Measurements from ENCODE around the gene PLXNA2. TPM values are rescaled to one million over a fixed set of nuclear protein-coding genes. Genes with fewer than 3 reads are reported as not detected.
A peak's percentile ranks its signal among the peaks of the same experiment; 100 is the strongest.

The PLXNA2 gene
- total and polyA plus RNA-seq, 2 experiments from 2014 or later, result 3.7 to 5.4 TPM

DNA sequence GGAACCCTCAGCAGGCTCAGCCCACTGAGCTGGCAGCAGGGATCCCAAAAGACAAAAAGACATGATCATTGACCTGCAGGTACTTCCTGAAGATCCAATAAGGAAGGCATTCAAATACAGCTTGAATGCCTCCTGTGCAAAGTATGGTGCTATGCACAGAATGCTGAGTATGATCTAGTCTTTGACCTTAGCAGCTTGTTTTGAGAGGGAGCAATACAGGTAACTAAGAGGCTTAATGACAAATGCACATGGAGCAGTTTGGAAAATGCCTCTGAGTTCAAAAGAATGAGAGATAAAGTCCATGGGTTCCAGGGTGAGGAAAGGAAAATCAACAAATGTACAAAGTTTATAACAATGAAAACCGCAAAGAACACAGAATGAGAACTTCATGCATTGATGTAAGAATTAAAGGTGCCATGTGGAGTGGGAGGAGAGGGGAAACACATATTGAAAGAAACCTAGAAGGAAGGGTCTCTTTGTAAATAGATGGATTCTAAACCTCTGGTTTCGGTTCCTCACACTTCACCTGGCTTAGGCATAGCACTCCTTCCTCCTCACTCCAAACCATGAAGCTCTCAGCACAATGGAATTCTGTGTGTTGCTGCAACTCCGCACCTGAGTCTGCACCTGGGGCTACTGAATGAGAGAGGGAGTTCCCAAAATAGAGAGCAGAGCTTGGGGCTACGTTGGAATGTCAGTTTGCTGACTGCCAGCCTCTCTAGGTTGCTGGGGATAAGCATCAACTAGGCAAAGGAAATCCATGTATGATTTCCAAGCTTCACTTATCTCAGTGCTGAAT lies 77.6 kb downstream of the PLXNA2 start:
- Histone ChIP-seq H4K20me1 (ENCODE audit: insufficient read depth) (no peaks in the 10 kb centered on the region), H2AFZ (peak overlapping the region; percentile 63; the same call in 1 of the 2 replicates), H3K4me3 (no peak overlapping the region), H3F3A (ENCODE audit: insufficient read depth) (peaks cover 12% of the 10 kb centered on the region), H3K27ac (peak overlapping the region; percentile 66), H3K79me2 (ENCODE audit: insufficient read depth) (no peaks in the 10 kb centered on the region), H3K9me2 (ENCODE audit: insufficient read depth) (no peaks in the 10 kb centered on the region), H3K27me3 (replicated peaks; ENCODE audit: insufficient read depth) (no peaks in the 10 kb centered on the region), H3K4me2 (ENCODE audit: unreplicated experiment) (peak overlapping the region; percentile 55), H3K9ac (0 out of 2 replicates have a peak overlapping the region, but pooled peaks have one; percentile 21), H3K9me3 (ENCODE audit: low read depth) (no peaks in the 10 kb centered on the region), H3K36me3 (ENCODE audit: low read depth) (no peaks in the 10 kb centered on the region), H3K4me1 (ENCODE audit: insufficient read depth) (peaks cover 31% of the 10 kb centered on the region)
- WGBS, 2 experiments (ENCODE audit: low coverage in 1 of 2, low lambda C conversion rate in 2 of 2, missing lambda C conversion rate in 2 of 2), result 98 to 99% methylated on average over 4 of the region's 4 CpGs
- in situ Hi-C loops (cut with MboI), result no loop called here
- TF ChIP-seq EZH2phosphoT487 (IDR thresholded peaks at IDR 0.05; ENCODE audit: insufficient read depth, low read depth) (no peak), EZH2 (IDR thresholded peaks at IDR 0.05; ENCODE audit: insufficient read depth, poor library complexity, severe bottlenecking) (no peak)
- no peak for DNase-seq

GRCh38 chr1:208165659-208166058 lies 78.5 kb downstream of the PLXNA2 start:
- TF ChIP-seq EZH2phosphoT487 (IDR thresholded peaks at IDR 0.05; ENCODE audit: insufficient read depth, low read depth), result no peak
- no peak for TF ChIP-seq EZH2 (IDR thresholded peaks at IDR 0.05; ENCODE audit: insufficient read depth, poor library complexity, severe bottlenecking)
- H3K36me3 ChIP-seq (ENCODE audit: low read depth), result no peaks in the 10 kb centered on the region
- peak overlapping the region; percentile 66 for H3K27ac ChIP-seq
- WGBS, 2 experiments (ENCODE audit: low coverage in 1 of 2, low lambda C conversion rate in 2 of 2, missing lambda C conversion rate in 2 of 2), result 4 to 7% methylated on average over 6 of the region's 6 CpGs
- H3F3A ChIP-seq (ENCODE audit: insufficient read depth), result peaks cover 20% of the 10 kb centered on the region
- in situ Hi-C loops (cut with MboI), result no loop called here
- DNase-seq, result peak; percentile 96
- no peaks in the 10 kb centered on the region for H3K9me3 ChIP-seq (ENCODE audit: low read depth)
- no peaks in the 10 kb centered on the region for H3K79me2 ChIP-seq (ENCODE audit: insufficient read depth)
- peaks cover 39% of the 10 kb centered on the region for H3K4me1 ChIP-seq (ENCODE audit: insufficient read depth)
- H2AFZ ChIP-seq, result peak overlapping the region; percentile 63
- no peaks in the 10 kb centered on the region for H3K27me3 ChIP-seq (replicated peaks; ENCODE audit: insufficient read depth)
- peak overlapping the region; percentile 59 for H3K9ac ChIP-seq
- H4K20me1 ChIP-seq (ENCODE audit: insufficient read depth), result no peaks in the 10 kb centered on the region
- H3K9me2 ChIP-seq (ENCODE audit: insufficient read depth), result no peaks in the 10 kb centered on the region
- H3K4me2 ChIP-seq (ENCODE audit: unreplicated experiment), result peak overlapping the region; percentile 55
- no peak overlapping the region for H3K4me3 ChIP-seq

DNA sequence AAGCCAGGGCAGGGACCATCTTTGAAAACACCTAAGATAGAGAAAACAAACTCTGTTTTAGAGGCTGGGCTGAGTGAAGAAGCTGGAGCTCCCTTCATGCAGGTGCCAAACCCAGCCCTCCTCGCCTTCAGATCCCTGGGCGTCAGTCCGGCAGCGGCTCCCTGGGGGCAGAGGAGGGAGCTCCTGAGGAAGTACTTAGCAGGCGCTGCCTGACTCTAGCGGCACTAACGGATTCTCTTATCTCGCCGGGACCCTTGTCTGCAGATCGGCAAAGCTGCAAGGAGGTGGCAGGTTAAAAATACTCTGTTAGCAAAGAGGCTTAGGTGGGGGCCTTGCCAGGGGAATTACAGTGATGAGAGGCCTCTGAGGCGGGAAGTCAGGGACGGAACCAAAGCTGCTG lies 79.6 kb downstream of the PLXNA2 start:
- H3K9me2 ChIP-seq (ENCODE audit: insufficient read depth), result no peaks in the 10 kb centered on the region
- H2AFZ ChIP-seq, result no peak overlapping the region
- 89 to 90% methylated on average over 12 of the region's 12 CpGs for WGBS, 2 experiments (ENCODE audit: low coverage in 1 of 2, low lambda C conversion rate in 2 of 2, missing lambda C conversion rate in 2 of 2)
- DNase-seq, result no peak
- peaks cover 20% of the 10 kb centered on the region for H3F3A ChIP-seq (ENCODE audit: insufficient read depth)
- no peaks in the 10 kb centered on the region for H3K27me3 ChIP-seq (replicated peaks; ENCODE audit: insufficient read depth)
- TF ChIP-seq EZH2 (IDR thresholded peaks at IDR 0.05; ENCODE audit: insufficient read depth, poor library complexity, severe bottlenecking) (no peak), EZH2phosphoT487 (IDR thresholded peaks at IDR 0.05; ENCODE audit: insufficient read depth, low read depth) (no peak)
- H3K9ac ChIP-seq, result no peak overlapping the region
- H4K20me1 ChIP-seq (ENCODE audit: insufficient read depth), result no peaks in the 10 kb centered on the region
- no peak overlapping the region for H3K4me3 ChIP-seq
- H3K79me2 ChIP-seq (ENCODE audit: insufficient read depth), result no peaks in the 10 kb centered on the region
- no peak overlapping the region for H3K4me2 ChIP-seq (ENCODE audit: unreplicated experiment)
- in situ Hi-C loops (cut with MboI), result no loop called here
- peaks cover 48% of the 10 kb centered on the region for H3K4me1 ChIP-seq (ENCODE audit: insufficient read depth)
- no peaks in the 10 kb centered on the region for H3K36me3 ChIP-seq (ENCODE audit: low read depth)
- H3K9me3 ChIP-seq (ENCODE audit: low read depth), result no peaks in the 10 kb centered on the region
- no peak overlapping the region for H3K27ac ChIP-seq

GRCh38 chr1:208163539-208163938 lies 80.6 kb downstream of the PLXNA2 start:
- H4K20me1 ChIP-seq (ENCODE audit: insufficient read depth), result no peaks in the 10 kb centered on the region
- no peaks in the 10 kb centered on the region for H3K9me2 ChIP-seq (ENCODE audit: insufficient read depth)
- H2AFZ ChIP-seq, result no peak overlapping the region
- no peaks in the 10 kb centered on the region for H3K9me3 ChIP-seq (ENCODE audit: low read depth)
- no peak overlapping the region for H3K4me2 ChIP-seq (ENCODE audit: unreplicated experiment)
- H3K36me3 ChIP-seq (ENCODE audit: low read depth), result no peaks in the 10 kb centered on the region
- H3K27me3 ChIP-seq (replicated peaks; ENCODE audit: insufficient read depth), result no peaks in the 10 kb centered on the region
- peaks cover 52% of the 10 kb centered on the region for H3K4me1 ChIP-seq (ENCODE audit: insufficient read depth)
- H3K79me2 ChIP-seq (ENCODE audit: insufficient read depth), result no peaks in the 10 kb centered on the region
- in situ Hi-C loops (cut with MboI), result no loop called here
- TF ChIP-seq EZH2phosphoT487 (IDR thresholded peaks at IDR 0.05; ENCODE audit: insufficient read depth, low read depth) (no peak), EZH2 (IDR thresholded peaks at IDR 0.05; ENCODE audit: insufficient read depth, poor library complexity, severe bottlenecking) (no peak)
- WGBS, 2 experiments (ENCODE audit: low coverage in 1 of 2, low lambda C conversion rate in 2 of 2, missing lambda C conversion rate in 2 of 2), result 88 to 100% methylated on average over 1 of the region's 1 CpG
- DNase-seq, result no peak
- no peak overlapping the region for H3K9ac ChIP-seq
- peaks cover 20% of the 10 kb centered on the region for H3F3A ChIP-seq (ENCODE audit: insufficient read depth)
- H3K27ac ChIP-seq, result no peak overlapping the region
- no peak overlapping the region for H3K4me3 ChIP-seq
